ENCODE results near the gene LBHD2.

DNA sequence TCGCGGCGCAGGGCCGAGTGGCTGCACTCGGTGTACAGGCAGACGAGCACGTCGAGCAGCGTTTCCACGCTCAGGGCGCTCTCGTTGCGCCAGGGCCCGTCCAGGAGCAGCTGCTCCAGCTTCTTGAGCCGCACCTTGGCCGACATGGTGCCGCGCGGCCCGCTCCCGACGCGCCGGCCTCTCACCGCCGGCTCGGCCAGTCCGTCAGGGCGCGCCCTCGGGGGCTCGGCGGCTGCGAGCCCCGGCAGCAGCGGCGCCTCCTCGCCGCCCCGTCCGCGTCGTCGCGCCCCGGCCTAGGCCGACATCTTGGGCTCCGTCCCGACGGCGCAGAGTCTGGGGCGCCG is 27.0 kb upstream of the LBHD2 start:
- TF ChIP-seq, protein P1, sequence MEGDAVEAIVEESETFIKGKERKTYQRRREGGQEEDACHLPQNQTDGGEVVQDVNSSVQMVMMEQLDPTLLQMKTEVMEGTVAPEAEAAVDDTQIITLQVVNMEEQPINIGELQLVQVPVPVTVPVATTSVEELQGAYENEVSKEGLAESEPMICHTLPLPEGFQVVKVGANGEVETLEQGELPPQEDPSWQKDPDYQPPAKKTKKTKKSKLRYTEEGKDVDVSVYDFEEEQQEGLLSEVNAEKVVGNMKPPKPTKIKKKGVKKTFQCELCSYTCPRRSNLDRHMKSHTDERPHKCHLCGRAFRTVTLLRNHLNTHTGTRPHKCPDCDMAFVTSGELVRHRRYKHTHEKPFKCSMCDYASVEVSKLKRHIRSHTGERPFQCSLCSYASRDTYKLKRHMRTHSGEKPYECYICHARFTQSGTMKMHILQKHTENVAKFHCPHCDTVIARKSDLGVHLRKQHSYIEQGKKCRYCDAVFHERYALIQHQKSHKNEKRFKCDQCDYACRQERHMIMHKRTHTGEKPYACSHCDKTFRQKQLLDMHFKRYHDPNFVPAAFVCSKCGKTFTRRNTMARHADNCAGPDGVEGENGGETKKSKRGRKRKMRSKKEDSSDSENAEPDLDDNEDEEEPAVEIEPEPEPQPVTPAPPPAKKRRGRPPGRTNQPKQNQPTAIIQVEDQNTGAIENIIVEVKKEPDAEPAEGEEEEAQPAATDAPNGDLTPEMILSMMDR (IDR thresholded peaks at IDR 0.05), result no peak
- TF ChIP-seq EP300 (IDR thresholded peaks at IDR 0.05) (no peak), POLR2AphosphoS5 (IDR thresholded peaks at IDR 0.05) (no peak)
